ENCODE data around the gene KAT2A. TPM values are rescaled to one million over a fixed set of nuclear protein-coding genes. Genes with fewer than 3 reads are reported as not detected.
A peak's percentile ranks its signal among the peaks of the same experiment; 100 is the strongest.

Gene KAT2A
- total RNA-seq, 1 experiment from 2014 or later = 44.8 TPM

DNA sequence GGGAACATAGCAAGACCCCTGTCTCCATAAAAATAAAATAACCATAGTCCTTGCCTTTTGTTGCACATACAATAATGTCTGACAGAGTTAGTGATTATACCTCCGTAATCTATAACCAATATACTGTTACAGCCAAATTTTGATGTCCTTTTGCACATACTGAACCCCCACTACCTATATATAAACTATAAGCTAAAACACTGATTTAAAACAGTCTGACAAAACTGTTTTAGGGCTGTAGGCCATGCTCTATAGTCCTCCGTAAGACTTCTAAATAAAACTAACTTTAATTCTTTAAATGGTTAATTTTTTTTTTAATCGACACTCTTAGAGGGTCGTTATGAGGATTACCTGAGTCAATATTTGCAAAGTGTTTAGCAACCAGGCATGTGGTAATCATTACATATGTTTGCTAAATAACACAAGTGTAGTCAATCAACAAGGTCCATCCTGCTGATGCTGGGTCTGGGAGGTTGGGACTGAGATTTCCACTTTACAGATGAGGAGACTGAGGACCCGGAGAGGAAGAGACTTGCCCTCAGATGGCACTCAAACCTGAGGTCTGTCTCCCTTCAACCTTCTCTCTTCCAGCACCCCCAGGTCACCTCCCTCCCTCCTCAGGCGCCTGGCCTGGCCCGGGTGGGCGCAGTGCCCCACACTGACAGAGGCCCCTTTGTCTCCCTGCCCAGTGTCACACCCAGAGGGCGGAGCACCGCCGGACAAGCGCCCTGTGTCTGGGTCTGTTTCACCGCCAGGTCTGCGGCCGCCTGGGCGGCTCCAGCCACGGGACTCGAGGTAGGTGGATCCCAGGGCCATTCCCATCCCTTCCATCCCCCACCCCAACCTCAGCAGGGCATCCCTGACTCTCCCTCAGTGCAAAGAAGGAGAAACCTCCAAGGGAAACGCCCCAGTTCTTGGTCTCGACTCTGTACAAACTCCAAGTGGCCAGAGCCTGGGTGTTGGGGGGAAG, 33.1 kb downstream of the KAT2A start:
- H3K4me3 Mint-ChIP-seq = no peak overlapping the region
- H3K27ac Mint-ChIP-seq = no peak overlapping the region
- POLR2A ChIA-PET = no interaction called here
- peaks cover 15% of the 10 kb centered on the region for H3K4me1 Mint-ChIP-seq
- no peaks in the 10 kb centered on the region for H3K36me3 Mint-ChIP-seq
- TF ChIP-seq ZBTB21 (CRISPR knock-in tag; IDR thresholded peaks at IDR 0.05; ENCODE audit: borderline replicate concordance) = no peak
- no peak for TF ChIP-seq NR3C1 (CRISPR knock-in tag; conservative IDR thresholded peaks at IDR 0.05; ENCODE audit: low read depth)
- no peak for TF ChIP-seq ZNF232 (CRISPR knock-in tag; IDR thresholded peaks at IDR 0.05)
- peak; percentile 29; the same call in 1 of the 2 replicates for TF ChIP-seq GABPB1 (CRISPR knock-in tag; IDR thresholded peaks at IDR 0.05)
- no peak for TF ChIP-seq GRHL2 (CRISPR knock-in tag; IDR thresholded peaks at IDR 0.05; ENCODE audit: insufficient replicate concordance, severe bottlenecking)
- TF ChIP-seq RELA (CRISPR knock-in tag; IDR thresholded peaks at IDR 0.05; ENCODE audit: borderline replicate concordance) = no peak
- TF ChIP-seq ZNF121 (CRISPR knock-in tag; IDR thresholded peaks at IDR 0.05) = no peak
- CTCF ChIA-PET = interaction anchor here (0.5 to 2.1 kb wide), 6 partner anchors 10 to 33 kb away, joined by 3 to 11 read pairs (median 4); partner anchors contain the start of genes KAT2A and ZNF385C
- ATAC-seq = peak; percentile 30
- DNase-seq (ENCODE audit: low spot score) = no peak
- no peaks in the 10 kb centered on the region for H3K27me3 Mint-ChIP-seq (ENCODE audit: low read depth)
- no peaks in the 10 kb centered on the region for H3K9me3 Mint-ChIP-seq

DNA sequence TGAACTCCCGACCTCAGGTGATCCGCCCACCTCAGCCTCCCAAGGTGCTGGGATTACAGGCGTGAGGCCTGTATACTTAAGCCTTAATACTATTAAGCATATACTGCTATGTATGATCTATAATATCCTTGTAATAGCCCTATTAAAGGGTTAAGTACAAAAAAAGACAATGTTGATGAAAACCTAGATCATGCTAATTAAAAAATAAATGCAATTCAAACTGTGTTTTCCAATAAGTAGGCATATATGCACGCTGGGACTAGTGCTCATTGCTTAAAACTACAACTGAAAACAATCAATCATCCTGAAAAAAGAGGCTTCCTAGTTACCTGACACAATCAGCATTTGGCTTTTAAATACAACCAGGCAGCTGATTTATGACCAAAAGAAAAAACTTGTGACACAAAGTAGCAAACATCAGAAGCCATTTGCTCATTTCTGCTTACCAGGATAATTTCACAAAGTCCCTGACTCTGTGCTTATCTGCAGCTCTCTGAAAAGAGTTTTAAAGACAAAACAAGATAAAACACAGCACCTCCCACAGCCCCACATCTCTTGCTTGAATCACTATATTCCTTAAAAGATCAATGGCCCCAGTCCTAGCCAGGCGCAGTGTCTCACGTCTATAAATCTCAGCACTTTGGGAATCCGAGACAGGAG, 34.0 kb downstream of the KAT2A start:
- CTCF ChIA-PET = interaction anchor here (0.5 to 2.1 kb wide), 2 partner anchors 14 to 18 kb away, joined by 4 to 5 read pairs; no protein-coding TSS in a partner anchor
- ATAC-seq (no peak), DNase-seq (ENCODE audit: low spot score) (no peak)
- H3K27ac Mint-ChIP-seq = peak overlapping the region; percentile 32; the same call in 1 of the 2 replicates
- no peaks in the 10 kb centered on the region for H3K9me3 Mint-ChIP-seq
- H3K36me3 Mint-ChIP-seq = no peaks in the 10 kb centered on the region
- POLR2A ChIA-PET = no interaction called here
- no peak overlapping the region for H3K4me3 Mint-ChIP-seq
- no peaks in the 10 kb centered on the region for H3K27me3 Mint-ChIP-seq (ENCODE audit: low read depth)
- peaks cover 10% of the 10 kb centered on the region for H3K4me1 Mint-ChIP-seq
- TF ChIP-seq, protein P1, sequence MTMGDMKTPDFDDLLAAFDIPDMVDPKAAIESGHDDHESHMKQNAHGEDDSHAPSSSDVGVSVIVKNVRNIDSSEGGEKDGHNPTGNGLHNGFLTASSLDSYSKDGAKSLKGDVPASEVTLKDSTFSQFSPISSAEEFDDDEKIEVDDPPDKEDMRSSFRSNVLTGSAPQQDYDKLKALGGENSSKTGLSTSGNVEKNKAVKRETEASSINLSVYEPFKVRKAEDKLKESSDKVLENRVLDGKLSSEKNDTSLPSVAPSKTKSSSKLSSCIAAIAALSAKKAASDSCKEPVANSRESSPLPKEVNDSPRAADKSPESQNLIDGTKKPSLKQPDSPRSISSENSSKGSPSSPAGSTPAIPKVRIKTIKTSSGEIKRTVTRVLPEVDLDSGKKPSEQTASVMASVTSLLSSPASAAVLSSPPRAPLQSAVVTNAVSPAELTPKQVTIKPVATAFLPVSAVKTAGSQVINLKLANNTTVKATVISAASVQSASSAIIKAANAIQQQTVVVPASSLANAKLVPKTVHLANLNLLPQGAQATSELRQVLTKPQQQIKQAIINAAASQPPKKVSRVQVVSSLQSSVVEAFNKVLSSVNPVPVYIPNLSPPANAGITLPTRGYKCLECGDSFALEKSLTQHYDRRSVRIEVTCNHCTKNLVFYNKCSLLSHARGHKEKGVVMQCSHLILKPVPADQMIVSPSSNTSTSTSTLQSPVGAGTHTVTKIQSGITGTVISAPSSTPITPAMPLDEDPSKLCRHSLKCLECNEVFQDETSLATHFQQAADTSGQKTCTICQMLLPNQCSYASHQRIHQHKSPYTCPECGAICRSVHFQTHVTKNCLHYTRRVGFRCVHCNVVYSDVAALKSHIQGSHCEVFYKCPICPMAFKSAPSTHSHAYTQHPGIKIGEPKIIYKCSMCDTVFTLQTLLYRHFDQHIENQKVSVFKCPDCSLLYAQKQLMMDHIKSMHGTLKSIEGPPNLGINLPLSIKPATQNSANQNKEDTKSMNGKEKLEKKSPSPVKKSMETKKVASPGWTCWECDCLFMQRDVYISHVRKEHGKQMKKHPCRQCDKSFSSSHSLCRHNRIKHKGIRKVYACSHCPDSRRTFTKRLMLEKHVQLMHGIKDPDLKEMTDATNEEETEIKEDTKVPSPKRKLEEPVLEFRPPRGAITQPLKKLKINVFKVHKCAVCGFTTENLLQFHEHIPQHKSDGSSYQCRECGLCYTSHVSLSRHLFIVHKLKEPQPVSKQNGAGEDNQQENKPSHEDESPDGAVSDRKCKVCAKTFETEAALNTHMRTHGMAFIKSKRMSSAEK (CRISPR knock-in tag; IDR thresholded peaks at IDR 0.05; ENCODE audit: borderline replicate concordance) = no peak
- TF ChIP-seq, protein P2, sequence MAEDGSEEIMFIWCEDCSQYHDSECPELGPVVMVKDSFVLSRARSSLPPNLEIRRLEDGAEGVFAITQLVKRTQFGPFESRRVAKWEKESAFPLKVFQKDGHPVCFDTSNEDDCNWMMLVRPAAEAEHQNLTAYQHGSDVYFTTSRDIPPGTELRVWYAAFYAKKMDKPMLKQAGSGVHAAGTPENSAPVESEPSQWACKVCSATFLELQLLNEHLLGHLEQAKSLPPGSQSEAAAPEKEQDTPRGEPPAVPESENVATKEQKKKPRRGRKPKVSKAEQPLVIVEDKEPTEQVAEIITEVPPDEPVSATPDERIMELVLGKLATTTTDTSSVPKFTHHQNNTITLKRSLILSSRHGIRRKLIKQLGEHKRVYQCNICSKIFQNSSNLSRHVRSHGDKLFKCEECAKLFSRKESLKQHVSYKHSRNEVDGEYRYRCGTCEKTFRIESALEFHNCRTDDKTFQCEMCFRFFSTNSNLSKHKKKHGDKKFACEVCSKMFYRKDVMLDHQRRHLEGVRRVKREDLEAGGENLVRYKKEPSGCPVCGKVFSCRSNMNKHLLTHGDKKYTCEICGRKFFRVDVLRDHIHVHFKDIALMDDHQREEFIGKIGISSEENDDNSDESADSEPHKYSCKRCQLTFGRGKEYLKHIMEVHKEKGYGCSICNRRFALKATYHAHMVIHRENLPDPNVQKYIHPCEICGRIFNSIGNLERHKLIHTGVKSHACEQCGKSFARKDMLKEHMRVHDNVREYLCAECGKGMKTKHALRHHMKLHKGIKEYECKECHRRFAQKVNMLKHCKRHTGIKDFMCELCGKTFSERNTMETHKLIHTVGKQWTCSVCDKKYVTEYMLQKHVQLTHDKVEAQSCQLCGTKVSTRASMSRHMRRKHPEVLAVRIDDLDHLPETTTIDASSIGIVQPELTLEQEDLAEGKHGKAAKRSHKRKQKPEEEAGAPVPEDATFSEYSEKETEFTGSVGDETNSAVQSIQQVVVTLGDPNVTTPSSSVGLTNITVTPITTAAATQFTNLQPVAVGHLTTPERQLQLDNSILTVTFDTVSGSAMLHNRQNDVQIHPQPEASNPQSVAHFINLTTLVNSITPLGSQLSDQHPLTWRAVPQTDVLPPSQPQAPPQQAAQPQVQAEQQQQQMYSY (CRISPR knock-in tag; IDR thresholded peaks at IDR 0.05) = no peak
- TF ChIP-seq ZNF219 (CRISPR knock-in tag; IDR thresholded peaks at IDR 0.05; ENCODE audit: borderline replicate concordance) = no peak
- TF ChIP-seq TCF7 (CRISPR knock-in tag; IDR thresholded peaks at IDR 0.05; ENCODE audit: low read depth) = no peak
